Keratinocyte (primary cell): ENCODE results near the gene PRAC1. TPM values are rescaled to one million over a fixed set of nuclear protein-coding genes. Genes with fewer than 3 reads are reported as not detected.

ENCODE experiments used
- DNase-seq: peaks from one replicate; pipeline ENCODE4 v3.0.0-alpha.2; 2011; ENCODE audit warnings: low read depth, missing footprints, low spot score
- FAIRE-seq: peaks from 2 replicates; lab custom pipeline; 2011; peaks lifted over from hg19 to GRCh38; lab: Jason Lieb, UNC
- H2AFZ ChIP-seq: 2 replicates; pipeline ENCODE4 v1.6.0; 2012; ENCODE audit warnings: low read length, control low read depth, inconsistent platforms; ENCODE audit not compliant: control insufficient read depth
- H3K27ac ChIP-seq: 2 replicates; pipeline ENCODE4 v1.5.1; 2011; ENCODE audit warnings: low read length; ENCODE audit not compliant: control insufficient read depth, insufficient read depth
- H3K27me3 ChIP-seq: 3 replicates; pipeline ENCODE4 v1.6.0; 2011; ENCODE audit warnings: low read length; ENCODE audit not compliant: control insufficient read depth, insufficient read depth; ENCODE audit errors: extremely low read depth
- H3K36me3 ChIP-seq, 2 experiments: 2 replicates in 1 of 2; 3 replicates in 1 of 2; pipeline ENCODE4 v1.5.1; 2011; ENCODE audit warnings: low read length in 2 of 2, mild to moderate bottlenecking in 1 of 2; ENCODE audit not compliant: control insufficient read depth in 2 of 2, insufficient read depth in 2 of 2; ENCODE audit errors: extremely low read depth in 1 of 2
- H3K4me1 ChIP-seq: 3 replicates; pipeline ENCODE4 v1.5.1; 2011; ENCODE audit warnings: low read length; ENCODE audit not compliant: control insufficient read depth, insufficient read depth; ENCODE audit errors: extremely low read depth
- H3K4me2 ChIP-seq: 3 replicates; pipeline ENCODE4 v1.6.0; 2011; ENCODE audit warnings: low read depth, low read length; ENCODE audit not compliant: control insufficient read depth, insufficient read depth; ENCODE audit errors: extremely low read depth
- H3K4me3 ChIP-seq, 3 experiments: fragments of 200-600 bp in 1 of 3; sonication (generic) in 1 of 3; 2 replicates in 2 of 3; 3 replicates in 1 of 3; pipeline ENCODE4 v1.5.1; 2011 to 2016; ENCODE audit warnings: low read length in 3 of 3, mild to moderate bottlenecking in 3 of 3, control low read depth in 2 of 3, inconsistent platforms in 1 of 3, low read depth in 1 of 3, mixed read lengths in 1 of 3, mixed run types in 1 of 3, moderate library complexity in 1 of 3; ENCODE audit not compliant: control insufficient read depth in 2 of 3, insufficient read depth in 2 of 3; ENCODE audit errors: extremely low read depth in 1 of 3
- H3K79me2 ChIP-seq: 2 replicates; pipeline ENCODE4 v1.6.0; 2012; ENCODE audit warnings: low read length; ENCODE audit not compliant: control insufficient read depth, insufficient read depth
- H3K9ac ChIP-seq: 3 replicates; pipeline ENCODE4 v1.6.0; 2011; ENCODE audit warnings: low read length; ENCODE audit not compliant: control insufficient read depth, insufficient read depth; ENCODE audit errors: extremely low read depth
- H3K9me1 ChIP-seq: 3 replicates; pipeline ENCODE4 v1.6.0; 2011; ENCODE audit warnings: low read length; ENCODE audit not compliant: control insufficient read depth, insufficient read depth; ENCODE audit errors: extremely low read depth
- H3K9me3 ChIP-seq: 2 replicates; pipeline ENCODE4 v1.5.1; 2012; ENCODE audit warnings: low read depth, low read length; ENCODE audit not compliant: control insufficient read depth
- H4K20me1 ChIP-seq: 3 replicates; pipeline ENCODE4 v1.6.0; 2011; ENCODE audit warnings: low read length; ENCODE audit not compliant: control insufficient read depth, insufficient read depth; ENCODE audit errors: extremely low read depth
- EZH2 ChIP-seq: IDR thresholded peaks from one replicate; pipeline ENCODE4 v1.6.1; 2012; ENCODE audit warnings: inconsistent platforms, mild to moderate bottlenecking, low read length, moderate library complexity
- dilution Hi-C: fragments of 300-500 bp; cut with MboI; formaldehyde crosslinking; loops from one replicate; pipeline ENCODE4 v1.7.0; 2020; ENCODE audit warnings: low sequenced_read_pairs; ENCODE audit not compliant: extremely low pct_ligation_motif_present
- polyA plus RNA-seq, 5 experiments: library from polyadenylated mRNA; depleted of rRNA in 3 of 5; stranded (reverse) in 3 of 5; stranded (forward) in 1 of 5; unstranded in 1 of 5; fragments of >200 nt; gene quantifications; 1 replicate in 1 of 5; 2 replicates in 3 of 5; 3 replicates in 1 of 5; pipeline versions ENCODE4 v1.2.1 to v1.2.3, GENCODE V29; 2011 to 2012; ENCODE audit warnings: missing spikeins in 2 of 5, low read depth in 1 of 5, low replicate concordance in 1 of 5
- TF ChIP-seq, protein P1 (sequence below), 3 experiments: IDR thresholded peaks in 1 of 3; conservative IDR thresholded peaks in 1 of 3; optimal IDR thresholded peaks in 1 of 3; 2 replicates in 2 of 3; 3 replicates in 1 of 3; pipeline versions ENCODE3 to v1.5.1; 2011; ENCODE audit warnings: low read length in 3 of 3, mild to moderate bottlenecking in 3 of 3, moderate library complexity in 2 of 3, control low read depth in 1 of 3, inconsistent platforms in 1 of 3; ENCODE audit not compliant: insufficient read depth in 2 of 3; ENCODE audit errors: extremely low read depth in 1 of 3

Gene PRAC1
- polyA plus RNA-seq, 1 donor (not counting 4 experiments of a cell fraction or from before 2014, with no cell fraction given): not detected

GRCh38 chr17:48731355-48731754 lies 9.0 kb upstream of the PRAC1 start:
- no peaks in the 10 kb centered on the region for H3K79me2 ChIP-seq

GRCh38 chr17:48730240-48730550 lies 7.9 kb upstream of the PRAC1 start:
- Histone ChIP-seq H3K27me3 (peaks cover 99% of the 10 kb centered on the region), H3K4me3 (no peak overlapping the region), H2AFZ (no peak overlapping the region), H3K9me3 (no peaks in the 10 kb centered on the region), H3K9ac (no peak overlapping the region), H4K20me1 (peaks cover 2% of the 10 kb centered on the region), H3K79me2 (no peaks in the 10 kb centered on the region), H3K36me3 (no peaks in the 10 kb centered on the region), H3K4me2 (no peak overlapping the region), H3K9me1 (no peaks in the 10 kb centered on the region), H3K4me1 (no peaks in the 10 kb centered on the region), H3K27ac (no peak overlapping the region)
- FAIRE-seq (no peak), DNase-seq (no peak)
- TF ChIP-seq, protein P1, sequence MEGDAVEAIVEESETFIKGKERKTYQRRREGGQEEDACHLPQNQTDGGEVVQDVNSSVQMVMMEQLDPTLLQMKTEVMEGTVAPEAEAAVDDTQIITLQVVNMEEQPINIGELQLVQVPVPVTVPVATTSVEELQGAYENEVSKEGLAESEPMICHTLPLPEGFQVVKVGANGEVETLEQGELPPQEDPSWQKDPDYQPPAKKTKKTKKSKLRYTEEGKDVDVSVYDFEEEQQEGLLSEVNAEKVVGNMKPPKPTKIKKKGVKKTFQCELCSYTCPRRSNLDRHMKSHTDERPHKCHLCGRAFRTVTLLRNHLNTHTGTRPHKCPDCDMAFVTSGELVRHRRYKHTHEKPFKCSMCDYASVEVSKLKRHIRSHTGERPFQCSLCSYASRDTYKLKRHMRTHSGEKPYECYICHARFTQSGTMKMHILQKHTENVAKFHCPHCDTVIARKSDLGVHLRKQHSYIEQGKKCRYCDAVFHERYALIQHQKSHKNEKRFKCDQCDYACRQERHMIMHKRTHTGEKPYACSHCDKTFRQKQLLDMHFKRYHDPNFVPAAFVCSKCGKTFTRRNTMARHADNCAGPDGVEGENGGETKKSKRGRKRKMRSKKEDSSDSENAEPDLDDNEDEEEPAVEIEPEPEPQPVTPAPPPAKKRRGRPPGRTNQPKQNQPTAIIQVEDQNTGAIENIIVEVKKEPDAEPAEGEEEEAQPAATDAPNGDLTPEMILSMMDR (optimal IDR thresholded peaks at IDR 0.05 in 1 of 3, IDR thresholded peaks at IDR 0.05 in 1 of 3, conservative IDR thresholded peaks at IDR 0.05 in 1 of 3; ENCODE audit: extremely low read depth in 1 of 3, insufficient read depth in 2 of 3, low read length in 3 of 3): no peak
- no peak for TF ChIP-seq EZH2
- dilution Hi-C loops: no loop called here

More at GRCh38 chr17:48731355-48731754, 9.0 kb upstream of the PRAC1 start:
- H3K9me1 ChIP-seq: no peaks in the 10 kb centered on the region
- no peaks in the 10 kb centered on the region for H3K9me3 ChIP-seq
- no peak overlapping the region for H3K27ac ChIP-seq
- dilution Hi-C loops: no loop called here
- no peak overlapping the region for H3K4me2 ChIP-seq
- peaks cover 2% of the 10 kb centered on the region for H4K20me1 ChIP-seq
- FAIRE-seq (no peak), DNase-seq (no peak)
- TF ChIP-seq, protein P1 (optimal IDR thresholded peaks at IDR 0.05 in 1 of 3, IDR thresholded peaks at IDR 0.05 in 1 of 3, conservative IDR thresholded peaks at IDR 0.05 in 1 of 3; ENCODE audit: extremely low read depth in 1 of 3, insufficient read depth in 2 of 3, low read length in 3 of 3): no peak
- no peak for TF ChIP-seq EZH2
- no peaks in the 10 kb centered on the region for H3K36me3 ChIP-seq
- peaks cover 98% of the 10 kb centered on the region for H3K27me3 ChIP-seq
- H3K9ac ChIP-seq: no peak overlapping the region
- no peak overlapping the region for H2AFZ ChIP-seq
- H3K4me1 ChIP-seq: no peaks in the 10 kb centered on the region
- H3K4me3 ChIP-seq: no peak overlapping the region
